KMS-11 (cell line): ENCODE data around the gene COL25A1.

Experiments used
- H2AFZ ChIP-seq: fragments of 200-600 bp; sonication (generic); 2 replicates; pipeline ENCODE4 v1.6.1; 2016; ENCODE audit warnings: antibody characterized with exemption, mixed run types, low read depth
- H3K27ac ChIP-seq: fragments of 200-600 bp; sonication (generic); 2 replicates; pipeline ENCODE4 v1.6.1; 2016; ENCODE audit warnings: mild to moderate bottlenecking, mixed run types
- H3K27me3 ChIP-seq: fragments of 200-600 bp; sonication (generic); 2 replicates; pipeline ENCODE4 v1.6.1; 2017; ENCODE audit warnings: mild to moderate bottlenecking, low read depth, mixed run types, moderate library complexity; ENCODE audit not compliant: insufficient read depth
- H3K36me3 ChIP-seq: fragments of 200-600 bp; sonication (generic); 2 replicates; pipeline ENCODE4 v1.6.1; 2017; ENCODE audit warnings: mild to moderate bottlenecking, mixed run types; ENCODE audit not compliant: insufficient read depth
- H3K4me1 ChIP-seq: fragments of 200-600 bp; sonication (generic); 2 replicates; pipeline ENCODE4 v1.6.1; 2016; ENCODE audit warnings: mild to moderate bottlenecking, low read depth, mixed run types; ENCODE audit not compliant: poor library complexity, severe bottlenecking
- H3K4me2 ChIP-seq: fragments of 200-600 bp; sonication (generic); 2 replicates; pipeline ENCODE4 v1.7.0; 2016; ENCODE audit warnings: mild to moderate bottlenecking, mixed run types
- H3K4me3 ChIP-seq: fragments of 200-600 bp; sonication (generic); IDR thresholded peaks from 2 replicates; pipeline ENCODE4 v1.6.1; 2017; ENCODE audit warnings: low read depth, low read length, mixed read lengths; ENCODE audit not compliant: insufficient read depth
- H3K79me2 ChIP-seq: fragments of 200-600 bp; sonication (generic); 2 replicates; pipeline ENCODE4 v1.6.1; 2016; ENCODE audit warnings: low read depth, mixed run types; ENCODE audit not compliant: insufficient read depth
- H3K9ac ChIP-seq: fragments of 200-600 bp; sonication (generic); 2 replicates; pipeline ENCODE4 v1.6.1; 2016; ENCODE audit warnings: mild to moderate bottlenecking, mixed run types
- H4K20me1 ChIP-seq: fragments of 200-600 bp; sonication (generic); 2 replicates; pipeline ENCODE4 v1.6.1; 2016; ENCODE audit warnings: mild to moderate bottlenecking, mixed run types; ENCODE audit not compliant: insufficient read depth
- CTCF ChIP-seq: fragments of 200-600 bp; sonication (generic); conservative IDR thresholded peaks from 2 replicates; pipeline ENCODE4 v1.6.1; 2017; ENCODE audit warnings: low read depth, mild to moderate bottlenecking, antibody characterized with exemption, low read length, moderate library complexity, mixed read lengths

The COL25A1 gene

GRCh38 chr4:108887034-108887433 lies 415.4 kb downstream of the COL25A1 start:
- H3K4me2 ChIP-seq, result no peak overlapping the region
- no peak overlapping the region for H3K4me3 ChIP-seq
- H3K79me2 ChIP-seq, result no peaks in the 10 kb centered on the region
- H3K36me3 ChIP-seq, result no peaks in the 10 kb centered on the region
- H2AFZ ChIP-seq, result no peak overlapping the region
- H3K27me3 ChIP-seq, result no peaks in the 10 kb centered on the region
- H3K9ac ChIP-seq, result no peak overlapping the region
- H4K20me1 ChIP-seq, result no peaks in the 10 kb centered on the region
- no peak for TF ChIP-seq CTCF
- no peak overlapping the region for H3K27ac ChIP-seq
- H3K4me1 ChIP-seq, result peaks cover 11% of the 10 kb centered on the region

- Histone ChIP-seq H2AFZ (no peak overlapping the region), H3K4me2 (no peak overlapping the region), H3K9ac (no peak overlapping the region), H4K20me1 (no peaks in the 10 kb centered on the region), H3K4me1 (peaks cover 11% of the 10 kb centered on the region), H3K27me3 (no peaks in the 10 kb centered on the region), H3K4me3 (no peak overlapping the region), H3K79me2 (no peaks in the 10 kb centered on the region), H3K27ac (no peak overlapping the region), H3K36me3 (no peaks in the 10 kb centered on the region)
- TF ChIP-seq CTCF, result no peak
Observed at GRCh38 chr4:108885211-108885610, 417.2 kb downstream of the COL25A1 start.

GRCh38 chr4:108884596-108884995 lies 417.9 kb downstream of the COL25A1 start:
- no peak for TF ChIP-seq CTCF
- Histone ChIP-seq H3K9ac (no peak overlapping the region), H3K27ac (no peak overlapping the region), H3K79me2 (no peaks in the 10 kb centered on the region), H3K36me3 (no peaks in the 10 kb centered on the region), H2AFZ (no peak overlapping the region), H3K27me3 (no peaks in the 10 kb centered on the region), H3K4me2 (no peak overlapping the region), H3K4me1 (peaks cover 11% of the 10 kb centered on the region), H3K4me3 (no peak overlapping the region), H4K20me1 (no peaks in the 10 kb centered on the region)

GRCh38 chr4:108881986-108882385 lies 420.5 kb downstream of the COL25A1 start:
- Histone ChIP-seq H4K20me1 (no peaks in the 10 kb centered on the region), H3K36me3 (no peaks in the 10 kb centered on the region), H3K79me2 (no peaks in the 10 kb centered on the region), H3K4me3 (no peak overlapping the region), H3K27me3 (no peaks in the 10 kb centered on the region), H3K4me1 (peaks cover 11% of the 10 kb centered on the region), H2AFZ (no peak overlapping the region), H3K9ac (no peak overlapping the region), H3K4me2 (no peak overlapping the region), H3K27ac (no peak overlapping the region)
- no peak for TF ChIP-seq CTCF
